ENCODE measurements around the gene ALDH1L1. TPM values are rescaled to one million over a fixed set of nuclear protein-coding genes. Genes with fewer than 3 reads are reported as not detected.
A peak's percentile ranks its signal among the peaks of the same experiment; 100 is the strongest.
"Not testable (repeated sequence)": the region's sequence is repeated elsewhere in the genome, so short reads cannot be mapped to it uniquely, and the experiment has no call there.

Gene ALDH1L1
- total RNA-seq, 1 donor from 2014 or later, result not detected

DNA sequence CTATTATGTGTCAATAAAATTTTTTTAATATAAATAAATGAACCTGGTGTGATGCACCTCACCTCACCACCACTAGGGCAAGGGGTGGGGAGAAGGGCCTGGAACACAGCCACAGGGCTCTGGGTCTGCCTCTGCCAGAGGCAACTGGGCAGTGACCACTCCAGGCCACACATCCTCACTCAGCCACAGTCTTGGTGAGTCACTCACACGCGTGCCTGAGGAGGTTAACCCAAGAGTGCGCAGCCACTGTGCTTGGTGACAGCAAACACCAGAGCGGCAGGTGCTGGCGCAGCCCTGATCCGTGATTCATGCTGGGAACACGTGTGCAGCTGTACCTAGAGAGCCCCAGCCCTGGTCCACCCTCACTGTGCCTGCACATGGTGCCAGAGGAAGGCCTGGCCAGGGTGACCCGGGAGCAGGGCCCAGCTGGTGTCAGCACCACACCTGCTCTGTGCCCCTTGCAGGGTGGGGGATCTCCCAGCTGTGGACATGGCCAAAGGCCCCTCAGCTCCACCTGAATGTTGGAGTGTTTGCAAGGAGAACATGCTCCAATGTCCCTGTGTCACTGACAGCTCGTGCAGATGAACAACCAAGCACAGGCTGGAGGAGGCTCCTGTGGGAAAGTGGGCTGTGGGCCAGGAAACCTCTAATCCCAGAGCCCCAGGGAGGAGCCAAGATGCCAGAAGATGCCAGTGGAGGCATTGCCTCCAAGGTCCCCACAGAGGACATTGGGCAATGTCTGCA is 98.6 kb downstream of the ALDH1L1 start:
- DNase-seq, result peak; percentile 48

DNA sequence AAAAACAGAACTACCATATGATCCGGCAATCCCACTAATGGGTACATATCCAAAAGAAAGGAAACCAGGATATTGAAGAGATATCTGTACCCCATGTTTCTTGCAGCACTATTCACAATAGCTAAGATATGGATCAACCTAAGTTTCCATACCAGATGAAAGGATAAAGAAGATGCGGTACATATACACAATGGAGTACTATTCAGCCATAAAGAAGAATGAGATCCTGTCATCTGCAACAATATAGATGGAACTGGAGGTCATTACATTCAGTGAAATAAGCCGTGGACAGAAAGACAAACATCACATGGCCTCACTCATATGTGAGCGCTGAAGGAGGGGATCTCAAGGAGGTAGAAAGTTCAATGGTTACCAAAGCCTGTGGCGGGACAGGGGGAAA is 99.4 kb downstream of the ALDH1L1 start:
- no peak for DNase-seq

DNA sequence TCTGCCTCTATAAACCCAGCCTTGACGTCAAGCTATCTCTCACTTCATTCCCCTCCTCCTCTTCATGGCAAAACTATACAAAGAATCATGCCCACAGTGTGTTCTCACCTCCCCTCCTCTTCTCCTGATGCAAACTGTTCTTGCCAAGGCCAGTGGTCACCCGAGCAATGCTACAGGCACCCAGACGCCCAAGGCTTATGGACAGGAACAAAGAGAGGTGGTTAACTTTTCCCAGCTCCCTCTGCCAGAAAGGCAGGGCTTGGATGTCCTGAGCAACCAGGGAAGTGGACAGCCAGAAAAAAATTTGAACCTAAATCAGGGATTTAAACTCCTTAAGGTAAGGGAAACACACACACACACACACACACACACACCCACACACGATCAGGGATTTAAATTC is 101.5 kb downstream of the ALDH1L1 start:
- no peak for DNase-seq

DNA sequence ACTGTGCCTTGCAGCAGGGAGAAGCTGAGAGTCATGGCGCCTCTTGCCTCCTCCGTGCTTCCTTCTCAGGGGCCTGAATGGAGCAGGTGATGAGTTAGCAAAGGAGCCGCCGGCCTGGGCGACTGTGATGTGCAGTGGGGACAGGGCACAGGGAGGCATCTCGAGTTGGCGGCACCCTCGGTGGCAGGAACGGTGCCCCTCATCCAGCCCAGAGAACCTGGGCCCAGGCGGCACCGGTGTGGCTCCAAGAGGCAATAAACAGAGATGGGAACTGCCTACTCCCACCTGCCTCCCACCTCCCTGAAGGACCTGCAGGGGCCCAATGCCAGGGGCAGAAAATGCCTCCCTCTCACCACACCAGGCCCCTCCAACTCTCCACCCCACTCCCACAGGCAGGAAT is 102.6 kb downstream of the ALDH1L1 start:
- no peak for DNase-seq

DNA sequence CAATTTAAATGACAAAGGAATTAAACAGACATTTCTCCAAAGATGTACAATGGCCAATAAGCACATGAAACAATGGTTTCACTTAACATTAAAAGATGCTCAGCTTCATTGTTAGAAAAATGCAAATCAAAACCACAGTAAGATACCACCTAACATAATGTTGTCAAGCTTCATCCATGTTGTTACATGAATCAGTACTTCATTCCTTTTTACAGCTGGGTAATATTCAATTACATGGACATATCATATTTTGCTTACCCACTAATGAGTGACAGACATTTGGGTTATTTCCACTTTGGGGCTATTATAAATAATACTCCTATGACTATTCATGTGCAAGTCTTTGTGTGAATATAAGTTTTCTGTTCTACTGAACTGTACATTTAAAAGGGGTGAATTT is 104.2 kb downstream of the ALDH1L1 start:
- no peak for DNase-seq

DNA sequence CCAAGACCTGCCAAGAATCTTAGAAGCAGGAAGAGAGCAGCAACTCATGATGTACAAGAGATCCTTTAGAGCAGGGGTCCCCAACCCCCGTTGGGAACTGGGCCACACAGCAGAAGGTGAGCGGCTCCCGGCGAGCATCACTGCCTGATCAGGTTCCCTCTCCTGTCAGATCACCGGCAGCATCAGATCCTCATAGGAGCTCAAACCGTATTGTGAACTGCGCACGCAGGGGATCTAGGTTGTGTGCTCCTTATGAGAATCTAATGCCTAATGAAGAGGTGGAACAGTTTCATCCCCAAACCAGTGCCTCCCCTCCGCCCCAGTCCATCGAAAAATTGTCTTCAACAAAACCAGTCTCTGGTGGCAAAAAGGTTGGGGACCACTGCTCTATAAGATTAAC is 110.2 kb downstream of the ALDH1L1 start:
- no peak for DNase-seq

DNA sequence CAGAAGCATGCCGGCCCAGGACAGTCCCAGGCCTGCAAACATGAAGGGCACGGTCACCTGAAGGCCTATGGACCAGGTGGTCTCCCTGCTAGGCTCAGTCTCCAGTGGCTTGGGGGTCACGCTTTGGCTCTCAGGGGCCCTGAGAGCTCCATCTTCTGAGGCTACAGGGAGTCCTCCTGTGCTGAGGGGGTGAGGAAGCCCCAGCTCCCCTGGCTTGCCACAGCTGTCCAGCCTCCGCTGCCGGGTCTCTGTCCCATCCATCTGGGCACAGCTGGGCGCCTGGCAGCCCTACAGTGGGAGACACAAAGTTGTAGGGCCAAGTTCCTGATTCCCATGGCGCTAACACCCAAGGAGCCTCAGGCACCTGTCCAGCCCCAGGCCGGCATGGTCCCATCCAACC is 112.4 kb downstream of the ALDH1L1 start:
- no peak for DNase-seq

DNA sequence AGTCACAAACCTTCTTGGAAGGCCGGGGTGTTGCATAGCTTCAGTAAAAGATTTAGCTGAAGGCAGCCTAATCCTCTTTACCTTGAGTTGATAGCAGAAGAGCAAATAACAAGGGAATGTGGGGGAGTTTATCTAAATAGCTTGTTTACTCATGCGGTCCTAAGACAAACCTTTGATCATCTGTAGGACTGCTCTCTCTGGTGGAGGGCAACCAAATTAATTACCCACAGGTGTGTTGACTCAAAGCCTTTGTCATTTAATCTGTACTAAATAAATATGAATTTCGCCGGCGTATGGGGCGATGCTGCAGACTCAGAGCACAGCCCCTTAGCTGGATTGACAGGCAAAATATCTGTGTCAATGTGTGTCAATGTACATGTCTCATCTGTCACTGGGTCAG is 113.7 kb downstream of the ALDH1L1 start:
- not testable (repeated sequence) for DNase-seq

DNA sequence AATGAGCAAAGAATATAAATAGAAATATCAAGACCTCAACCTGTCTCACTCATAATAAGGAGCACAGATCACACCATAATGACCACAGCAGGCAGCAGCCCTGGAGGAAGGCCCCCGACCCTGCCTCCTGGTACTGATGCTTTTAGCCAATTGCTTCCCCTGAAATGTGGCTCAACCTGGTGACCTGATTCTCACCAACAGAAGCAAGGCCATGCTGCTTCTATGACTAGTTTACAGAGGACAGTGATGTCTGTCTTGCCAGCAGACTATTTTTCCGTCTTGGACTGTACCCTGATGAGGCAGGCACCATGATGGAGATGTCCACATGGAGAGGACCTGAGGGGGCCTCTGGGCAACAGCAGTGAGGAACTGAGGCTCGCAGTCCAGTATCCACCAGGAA is 114.5 kb downstream of the ALDH1L1 start:
- DNase-seq, result no peak

DNA sequence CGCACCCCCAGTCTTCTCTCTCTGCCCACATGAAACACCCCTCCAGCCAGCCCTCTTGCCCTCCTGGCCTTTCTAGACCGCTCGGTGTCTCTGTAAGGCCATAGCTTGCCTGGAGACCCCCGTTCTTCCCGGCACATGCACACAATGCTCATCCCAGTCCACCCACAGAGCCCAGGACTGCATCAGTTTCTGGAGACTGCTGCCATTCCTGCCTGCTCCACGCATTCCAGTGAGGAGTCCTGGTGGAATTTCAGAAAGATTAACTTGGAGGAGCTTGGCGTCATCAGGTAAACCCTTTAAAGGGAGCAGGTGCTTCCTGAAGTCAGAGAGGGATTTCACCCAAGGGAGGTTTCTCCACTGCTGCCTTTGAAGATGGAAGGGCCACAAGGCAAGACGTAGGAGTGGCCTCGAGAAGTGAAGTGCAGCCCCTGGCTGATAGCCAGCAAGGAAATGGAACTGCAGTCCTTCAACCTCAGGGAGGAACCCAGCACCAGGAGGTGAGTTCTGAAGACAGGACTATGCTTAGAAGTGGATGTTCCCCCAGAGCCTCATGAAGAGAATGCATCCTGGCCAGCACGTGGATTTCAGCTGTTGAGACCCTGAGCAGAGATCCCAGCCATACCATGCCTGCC is 115.6 kb downstream of the ALDH1L1 start:
- peak; percentile 32 for DNase-seq

DNA sequence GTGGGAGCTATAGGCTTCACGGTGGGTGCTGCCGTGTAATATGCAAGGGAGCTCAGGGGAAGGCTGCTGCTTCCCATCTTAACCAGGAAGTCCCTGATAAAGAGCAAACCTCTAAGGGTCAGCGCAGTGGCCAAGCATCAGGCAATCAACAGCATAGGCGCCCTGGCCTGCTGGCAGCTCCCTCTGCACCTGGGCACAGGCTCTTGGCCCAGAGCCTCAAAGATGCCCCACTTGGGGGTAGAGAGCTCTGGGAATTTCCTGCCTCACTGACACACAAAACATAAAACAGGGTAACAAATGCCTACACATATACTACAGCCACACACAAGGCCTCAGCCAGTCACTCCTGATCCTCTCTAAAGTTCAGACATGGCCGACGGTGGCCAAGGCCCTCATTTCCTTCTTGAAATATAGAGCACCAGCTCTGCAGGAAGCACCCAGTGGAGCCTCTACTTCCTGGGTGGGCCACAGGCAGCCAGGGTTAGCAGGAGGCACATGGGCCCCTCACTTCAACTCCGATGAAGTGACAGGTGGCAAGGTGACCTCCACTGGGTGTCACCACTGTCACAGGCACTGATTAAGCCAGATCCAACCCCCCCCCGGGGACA is 116.9 kb downstream of the ALDH1L1 start:
- DNase-seq, result no peak

DNA sequence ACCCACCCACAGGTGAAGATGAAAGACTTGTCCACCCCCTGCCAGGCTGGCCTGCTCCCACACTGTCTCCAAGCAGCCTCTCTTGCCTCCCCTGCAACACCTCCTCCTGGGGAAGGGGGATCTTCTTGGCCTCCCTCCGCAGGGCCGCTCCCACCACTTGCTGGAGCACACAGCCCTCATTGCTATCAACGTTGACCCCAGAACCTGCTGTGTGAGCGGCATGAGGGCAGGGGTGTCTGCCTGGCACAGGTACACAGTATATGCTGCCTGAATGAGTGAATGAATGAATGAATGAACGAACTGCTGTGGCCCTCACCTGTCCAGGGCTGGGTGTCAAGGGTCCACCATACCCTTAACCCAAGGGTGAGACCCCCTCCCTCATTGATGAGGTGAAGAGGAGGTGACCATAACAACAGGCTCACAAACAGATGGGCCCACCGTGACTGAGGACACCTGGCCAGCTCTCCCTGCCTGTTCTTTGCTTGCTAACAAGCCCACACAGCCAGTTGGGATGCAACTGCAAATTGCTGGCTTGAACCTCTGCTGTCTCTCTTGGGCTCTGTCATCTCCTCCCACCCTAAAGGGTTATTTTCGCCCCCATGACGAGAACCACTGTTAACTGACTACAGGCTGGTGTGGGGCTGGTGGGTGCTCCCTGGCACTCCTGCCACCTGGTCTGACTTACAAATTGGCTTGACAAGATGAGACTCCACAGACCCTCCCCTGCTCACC is 118.9 kb downstream of the ALDH1L1 start:
- DNase-seq, result no peak

DNA sequence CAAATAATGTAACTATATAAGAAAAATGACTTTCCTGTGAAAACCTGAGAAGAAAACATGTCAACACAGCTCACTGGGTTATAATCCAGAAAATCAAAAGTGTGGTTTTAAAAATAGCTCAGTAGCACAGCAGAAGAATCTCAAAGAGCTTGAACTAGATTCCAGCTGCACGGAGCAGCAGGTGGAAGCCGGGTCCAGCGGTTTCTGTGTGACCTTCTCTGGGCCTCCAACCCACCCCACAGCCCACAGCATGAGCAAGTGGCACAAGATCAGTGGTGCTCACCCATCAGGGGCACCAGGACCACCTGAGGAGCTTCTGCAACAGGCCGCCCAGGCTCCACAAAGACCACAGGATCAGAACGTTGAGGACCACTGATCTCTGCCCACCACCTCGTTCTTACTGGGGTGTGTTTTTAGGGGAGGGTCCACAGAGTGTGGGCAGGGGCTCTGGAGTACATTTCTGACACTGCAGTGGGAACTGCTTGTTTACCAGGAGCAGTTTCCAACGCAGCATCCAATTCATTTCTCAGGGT is 119.7 kb downstream of the ALDH1L1 start:
- no peak for DNase-seq

DNA sequence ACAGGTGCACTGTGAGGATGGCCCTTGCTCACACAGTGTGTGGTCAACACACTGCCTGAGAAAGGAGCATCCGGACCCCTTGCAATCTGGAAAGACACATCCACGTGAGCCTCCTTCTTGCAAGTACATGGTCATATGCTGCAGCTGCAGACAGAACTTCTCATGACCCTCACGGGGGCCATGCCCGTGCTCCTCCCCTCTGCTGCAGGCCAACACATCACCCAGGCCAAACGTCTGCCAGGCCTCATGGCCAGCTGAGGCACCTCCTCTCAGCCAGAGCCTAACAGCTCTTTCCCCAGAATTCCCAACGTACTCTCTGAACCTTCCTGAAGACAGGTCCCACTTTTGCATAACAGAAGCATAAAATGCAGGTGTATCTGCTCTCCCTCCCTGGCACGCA is 121.7 kb downstream of the ALDH1L1 start:
- DNase-seq, result no peak

DNA sequence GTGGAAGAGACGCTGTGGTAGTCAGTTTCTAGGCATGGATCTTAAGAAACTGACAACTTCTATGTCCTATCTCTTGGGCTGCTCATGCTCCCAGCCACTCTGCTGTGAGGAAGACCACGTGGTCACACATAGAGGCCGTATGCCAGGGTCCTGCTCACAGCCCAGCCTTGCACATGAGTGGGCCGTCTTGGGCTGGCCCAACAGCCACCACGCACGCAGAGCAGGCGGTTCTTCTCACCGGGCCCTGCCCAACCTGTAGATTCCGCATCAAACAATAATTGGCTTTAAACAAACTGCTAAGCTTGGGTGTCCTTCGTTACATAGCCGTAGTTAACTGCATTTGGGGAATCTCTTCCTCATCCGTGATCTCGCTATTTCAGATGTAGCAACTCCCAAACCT is 122.5 kb downstream of the ALDH1L1 start:
- DNase-seq, result no peak

DNA sequence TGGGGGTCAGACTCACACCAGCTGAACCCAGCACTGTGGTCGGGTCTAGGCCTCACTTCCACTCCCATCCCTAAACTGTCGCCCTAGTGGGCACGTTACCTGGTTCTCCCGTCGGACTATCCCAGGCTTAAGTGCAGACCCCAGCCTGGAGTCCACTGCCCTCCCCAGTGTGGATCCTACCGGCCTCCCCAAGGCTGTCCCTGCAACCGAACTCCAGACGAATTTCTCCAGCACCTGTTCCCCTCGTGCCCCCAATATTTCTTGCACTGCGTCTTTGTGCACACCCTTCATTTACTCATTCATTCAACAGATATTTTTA is 122.9 kb downstream of the ALDH1L1 start:
- no peak for DNase-seq

DNA sequence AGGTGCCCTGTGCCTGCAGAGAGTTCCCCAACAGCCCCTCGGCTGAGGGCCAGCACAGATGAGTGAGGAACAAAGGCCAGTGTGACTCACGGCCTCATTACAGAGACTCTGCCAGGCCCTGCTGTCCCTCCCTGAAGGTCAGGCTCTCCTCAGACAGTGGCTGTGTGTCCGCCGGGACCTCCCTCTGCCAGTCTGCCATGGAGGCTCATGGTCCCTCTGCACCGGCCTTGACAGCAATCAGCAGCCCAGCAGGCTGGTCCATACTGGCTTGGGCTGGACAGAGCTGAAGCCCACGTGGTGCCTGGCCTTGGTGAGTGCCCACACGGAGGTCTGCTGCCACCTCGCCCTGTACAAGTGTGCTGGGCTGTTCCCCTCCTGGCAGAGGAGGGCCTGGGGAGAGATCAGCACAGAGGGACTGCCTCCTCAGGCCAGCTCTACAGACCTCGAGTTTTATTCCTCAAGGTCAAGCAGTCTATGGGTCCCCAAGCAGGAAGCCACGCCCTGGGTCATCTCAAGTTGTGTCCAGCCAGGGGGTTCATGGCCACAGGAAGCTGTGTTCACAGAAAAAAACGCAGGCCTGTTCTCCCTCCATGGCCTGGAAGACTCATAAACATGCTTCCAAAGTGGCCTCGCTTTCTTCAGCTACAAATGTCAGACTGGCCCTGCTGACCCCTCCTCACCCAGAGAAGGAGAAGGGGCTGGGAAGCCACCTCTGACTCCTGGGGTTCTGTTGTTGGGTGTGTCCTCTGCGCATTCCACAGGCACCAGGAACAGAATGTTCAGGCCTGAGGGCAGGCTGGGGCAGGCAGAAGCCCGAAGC is 123.5 kb downstream of the ALDH1L1 start:
- peak; percentile 61 for DNase-seq

DNA sequence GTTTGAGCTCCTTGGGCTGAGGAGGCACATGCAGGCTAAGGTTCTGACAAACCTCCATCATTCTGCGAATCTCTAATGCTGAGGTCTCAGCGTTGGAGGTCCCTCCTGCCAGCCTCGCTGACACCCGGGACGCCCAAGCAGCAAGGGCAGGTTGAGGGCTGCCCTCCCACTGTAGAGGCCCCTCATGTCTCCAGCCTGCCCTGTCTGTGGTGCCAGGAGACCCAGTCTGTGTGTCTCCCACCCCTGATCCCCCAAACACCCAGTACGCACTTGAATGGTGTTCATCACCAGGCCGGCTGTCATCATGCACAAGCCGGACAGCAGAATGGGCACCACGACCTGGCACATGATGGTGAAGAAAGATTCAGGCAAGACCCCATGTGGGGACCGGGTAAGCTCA is 124.3 kb downstream of the ALDH1L1 start:
- no peak for DNase-seq

DNA sequence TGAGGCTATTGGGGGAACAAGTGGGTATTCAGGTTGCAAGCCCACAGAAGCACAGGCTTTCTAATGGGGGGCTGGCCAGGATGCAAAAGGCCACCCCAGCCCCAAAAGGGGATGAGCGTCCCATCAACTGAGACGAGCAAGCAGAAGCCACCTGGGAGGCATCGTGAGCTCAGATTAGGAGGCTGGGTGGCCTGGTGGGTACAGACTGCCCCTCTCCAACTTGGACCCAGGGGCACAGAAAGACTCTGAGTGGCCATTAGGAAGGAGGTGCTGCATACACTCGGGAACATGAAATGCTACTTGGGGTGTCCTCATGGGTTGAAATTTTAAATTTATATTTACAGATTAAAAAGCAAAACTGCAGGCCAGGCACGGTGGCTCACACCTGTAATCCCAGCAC is 125.5 kb downstream of the ALDH1L1 start:
- no peak for DNase-seq

DNA sequence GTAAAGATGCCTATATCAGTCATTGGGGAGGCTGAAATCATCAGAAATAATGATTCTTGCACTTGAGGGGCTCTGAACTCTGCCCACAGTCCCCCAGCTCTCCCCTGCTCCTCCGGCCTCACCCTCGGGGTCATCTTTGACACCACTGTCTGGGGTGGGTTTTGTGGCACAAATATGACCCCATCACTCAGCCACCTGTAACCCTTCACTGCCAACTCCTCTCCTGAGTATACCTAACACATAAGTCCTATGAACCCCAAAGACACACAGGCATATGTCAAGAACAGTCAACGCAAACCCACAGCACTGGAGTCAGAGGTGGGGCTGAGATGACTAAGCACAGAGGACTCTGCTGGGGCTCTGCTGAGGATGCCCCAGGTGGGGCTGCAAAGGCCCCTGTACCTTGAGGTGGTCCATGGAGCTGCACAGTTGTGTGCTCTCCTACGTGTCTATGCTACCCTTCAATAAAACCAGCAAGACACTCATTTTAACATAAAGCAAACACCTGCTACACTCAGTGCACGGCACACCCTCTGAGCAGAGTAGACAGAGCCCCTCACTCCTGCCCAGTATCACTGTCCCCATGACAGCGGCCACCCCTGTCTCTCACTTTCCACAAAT is 126.3 kb downstream of the ALDH1L1 start:
- no peak for DNase-seq

Data from dermis blood vessel endothelial cell (primary cell).